ENCODE results near the gene CACNG5.

DNA sequence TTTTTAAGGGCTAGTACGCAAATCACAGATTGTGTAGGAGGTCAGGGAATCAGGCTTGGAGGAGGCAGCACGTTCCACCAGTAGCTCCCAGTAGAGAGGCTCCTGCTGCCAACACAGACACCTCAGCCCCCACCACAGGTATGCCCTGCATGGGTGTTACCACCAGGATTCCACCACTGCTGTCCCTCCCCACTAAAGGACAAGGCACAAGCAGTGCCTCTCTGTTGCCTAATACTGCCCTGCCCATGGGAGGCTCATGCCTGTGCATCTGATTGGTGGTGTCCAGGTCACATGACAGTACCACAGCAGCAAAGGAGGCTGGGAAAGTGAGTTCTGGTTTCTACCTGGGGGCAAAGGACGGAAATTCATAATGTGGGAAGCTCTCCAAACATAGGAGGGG is 96.0 kb downstream of the CACNG5 start:
- TF ChIP-seq CTCF (IDR thresholded peaks at IDR 0.05): no peak
- no peak for TF ChIP-seq REST (IDR thresholded peaks at IDR 0.05; ENCODE audit: insufficient read depth in 1 of 2, low read depth in 2 of 2, low read length in 1 of 2)
- TF ChIP-seq POLR2AphosphoS5 (IDR thresholded peaks at IDR 0.05; ENCODE audit: low read depth, low read length): no peak

All from Panc1 (cell line).